Measurements from ENCODE around the gene POU3F1. TPM values are rescaled to one million over a fixed set of nuclear protein-coding genes. Genes with fewer than 3 reads are reported as not detected.

The POU3F1 gene
- total and polyA plus RNA-seq, 4 donors: 0.04 to 0.20 (median 0.17) TPM

DNA sequence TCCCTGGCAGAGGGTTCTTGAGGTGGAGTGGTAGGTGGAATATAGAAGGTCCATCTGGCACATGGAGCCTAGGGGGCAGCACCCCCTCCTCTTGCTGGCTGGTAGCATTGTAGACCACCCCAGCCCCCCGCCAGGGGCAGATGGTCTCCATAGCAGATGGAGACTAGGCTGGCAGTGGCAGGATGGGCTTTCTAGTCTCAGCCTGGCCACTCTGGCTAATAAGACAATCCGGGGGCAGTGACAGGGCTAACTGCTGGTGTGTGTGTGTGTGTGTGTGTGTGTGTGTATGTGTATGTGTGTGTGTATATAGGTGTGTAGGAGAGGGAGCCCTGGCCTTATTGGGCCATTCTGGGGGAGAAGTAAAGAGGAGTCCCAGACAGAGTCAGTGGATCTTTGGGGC, 17.9 kb downstream of the POU3F1 start:
- H3K4me3 ChIP-seq: no peak overlapping the region
- H3K27ac ChIP-seq (ENCODE audit: low read depth in 1 of 2, low read length in 1 of 2): no peak overlapping the region
- 81 to 85% methylated on average over 2 of the region's 2 CpGs for WGBS, 2 donors
- peaks cover 10 to 17% (median 12%) of the 10 kb centered on the region in 4 donors for H3K36me3 ChIP-seq (ENCODE audit: control insufficient read depth in 4 of 4, insufficient read depth in 4 of 4, low read length in 4 of 4)
- no peaks in the 10 kb centered on the region for H3K27me3 ChIP-seq (ENCODE audit: control insufficient read depth in 3 of 3, insufficient read depth in 3 of 3, low read length in 2 of 3)
- H3K9ac ChIP-seq (ENCODE audit: insufficient read depth in 1 of 2, low read length in 2 of 2): no peak overlapping the region
- peaks cover 2 to 30% (median 11%) of the 10 kb centered on the region in 5 donors for H3K4me1 ChIP-seq (ENCODE audit: control insufficient read depth in 5 of 5, insufficient read depth in 5 of 5, low read length in 5 of 5)
- no peak for ATAC-seq (ENCODE audit: insufficient read depth, low FRiP score)
- no peak for DNase-seq
- no peaks in the 10 kb centered on the region for H3K9me3 ChIP-seq (ENCODE audit: control insufficient read depth in 4 of 4, insufficient read depth in 3 of 4, low read length in 3 of 4)
- TF ChIP-seq, protein P1, sequence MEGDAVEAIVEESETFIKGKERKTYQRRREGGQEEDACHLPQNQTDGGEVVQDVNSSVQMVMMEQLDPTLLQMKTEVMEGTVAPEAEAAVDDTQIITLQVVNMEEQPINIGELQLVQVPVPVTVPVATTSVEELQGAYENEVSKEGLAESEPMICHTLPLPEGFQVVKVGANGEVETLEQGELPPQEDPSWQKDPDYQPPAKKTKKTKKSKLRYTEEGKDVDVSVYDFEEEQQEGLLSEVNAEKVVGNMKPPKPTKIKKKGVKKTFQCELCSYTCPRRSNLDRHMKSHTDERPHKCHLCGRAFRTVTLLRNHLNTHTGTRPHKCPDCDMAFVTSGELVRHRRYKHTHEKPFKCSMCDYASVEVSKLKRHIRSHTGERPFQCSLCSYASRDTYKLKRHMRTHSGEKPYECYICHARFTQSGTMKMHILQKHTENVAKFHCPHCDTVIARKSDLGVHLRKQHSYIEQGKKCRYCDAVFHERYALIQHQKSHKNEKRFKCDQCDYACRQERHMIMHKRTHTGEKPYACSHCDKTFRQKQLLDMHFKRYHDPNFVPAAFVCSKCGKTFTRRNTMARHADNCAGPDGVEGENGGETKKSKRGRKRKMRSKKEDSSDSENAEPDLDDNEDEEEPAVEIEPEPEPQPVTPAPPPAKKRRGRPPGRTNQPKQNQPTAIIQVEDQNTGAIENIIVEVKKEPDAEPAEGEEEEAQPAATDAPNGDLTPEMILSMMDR (IDR thresholded peaks at IDR 0.05; ENCODE audit: control extremely low read depth, extremely low read depth): no peak

DNA sequence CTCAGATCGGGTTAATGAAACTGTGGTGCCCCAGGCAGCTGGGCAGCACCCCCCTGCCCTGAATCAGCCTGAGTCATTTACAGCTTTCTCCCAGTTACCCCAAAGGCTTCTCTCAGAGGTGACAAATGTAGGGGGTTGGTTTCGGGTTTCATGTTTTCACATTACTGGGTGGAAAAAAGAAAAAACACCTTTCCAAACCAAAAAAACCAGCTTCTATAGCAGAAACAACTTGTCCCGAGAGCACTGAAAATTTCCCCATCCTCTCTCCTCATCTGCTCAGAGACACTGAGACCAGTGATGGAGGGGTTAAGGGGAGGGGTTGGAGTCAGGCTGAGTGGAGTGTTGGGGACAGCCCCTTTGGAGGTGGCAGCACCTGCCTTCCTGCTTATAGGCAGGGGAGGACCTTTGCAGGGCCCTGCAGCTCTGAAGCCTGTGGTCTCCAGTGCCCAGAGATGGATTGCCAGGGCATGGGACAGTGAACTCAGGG, 18.4 kb downstream of the POU3F1 start:
- H3K4me3 ChIP-seq: no peak overlapping the region
- 67 to 73% methylated on average over 3 of the region's 3 CpGs for WGBS, 2 donors
- H3K36me3 ChIP-seq (ENCODE audit: control insufficient read depth in 4 of 4, insufficient read depth in 4 of 4, low read length in 4 of 4): peaks cover 12 to 18% (median 16%) of the 10 kb centered on the region in 4 donors
- TF ChIP-seq, protein P1 (IDR thresholded peaks at IDR 0.05; ENCODE audit: control extremely low read depth, extremely low read depth): no peak
- no peak overlapping the region for H3K9ac ChIP-seq (ENCODE audit: insufficient read depth in 1 of 2, low read length in 2 of 2)
- no peaks in the 10 kb centered on the region for H3K9me3 ChIP-seq (ENCODE audit: control insufficient read depth in 4 of 4, insufficient read depth in 3 of 4, low read length in 3 of 4)
- H3K27ac ChIP-seq (ENCODE audit: low read depth in 1 of 2, low read length in 1 of 2): no peak overlapping the region
- H3K27me3 ChIP-seq (ENCODE audit: control insufficient read depth in 3 of 3, insufficient read depth in 3 of 3, low read length in 2 of 3): no peaks in the 10 kb centered on the region
- ATAC-seq (ENCODE audit: insufficient read depth, low FRiP score) (no peak), DNase-seq (no peak)
- peaks cover 2 to 30% (median 11%) of the 10 kb centered on the region in 5 donors for H3K4me1 ChIP-seq (ENCODE audit: control insufficient read depth in 5 of 5, insufficient read depth in 5 of 5, low read length in 5 of 5)

DNA sequence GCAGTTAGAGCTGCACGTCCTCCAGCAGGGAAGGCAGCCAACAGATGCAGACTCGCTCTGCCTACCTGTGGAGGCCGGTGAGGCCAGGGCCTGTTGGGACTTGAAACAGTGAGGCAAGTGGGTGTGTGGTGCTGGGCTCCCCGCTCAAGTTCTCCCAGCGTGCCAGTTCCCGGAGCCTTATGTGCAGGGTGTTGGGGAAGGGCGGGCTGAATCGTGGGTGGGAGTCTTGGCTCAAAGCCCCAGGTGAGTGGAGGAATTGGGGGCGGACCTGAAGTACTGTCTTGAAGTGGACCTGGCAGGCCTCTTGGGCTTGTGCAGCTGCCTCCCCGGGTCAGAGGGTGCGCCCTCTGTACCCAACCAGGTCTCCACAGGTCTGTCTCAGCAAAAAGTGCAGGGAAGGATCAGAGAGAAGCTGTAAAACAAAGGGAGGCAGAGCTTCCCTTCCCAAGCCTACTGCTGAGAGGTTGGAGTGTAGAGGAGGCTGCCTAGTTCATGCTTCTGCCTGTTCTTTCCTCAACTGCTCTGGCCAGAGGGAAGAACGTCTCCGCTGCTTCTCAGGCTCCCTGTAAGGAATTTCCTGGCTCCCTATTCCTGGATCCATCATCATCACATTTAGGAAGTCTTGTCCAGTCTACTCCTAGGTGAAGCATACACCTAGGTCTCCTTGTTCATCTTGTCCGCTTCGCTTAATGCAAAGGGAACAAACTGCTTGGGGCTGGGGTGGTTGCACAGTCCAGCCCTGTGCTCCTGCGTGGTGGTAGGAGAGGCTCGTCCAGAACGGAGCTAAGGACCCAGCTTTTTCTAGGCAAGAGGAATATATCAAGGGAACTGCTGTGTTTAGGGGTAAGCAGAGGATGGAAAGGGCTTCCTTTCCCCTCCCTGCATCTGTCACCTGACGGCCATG, 19.1 kb downstream of the POU3F1 start:
- no peaks in the 10 kb centered on the region for H3K9me3 ChIP-seq (ENCODE audit: control insufficient read depth in 4 of 4, insufficient read depth in 3 of 4, low read length in 3 of 4)
- H3K9ac ChIP-seq (ENCODE audit: insufficient read depth in 1 of 2, low read length in 2 of 2): no peak overlapping the region
- TF ChIP-seq, protein P1 (IDR thresholded peaks at IDR 0.05; ENCODE audit: control extremely low read depth, extremely low read depth): no peak
- H3K27ac ChIP-seq (ENCODE audit: low read depth in 1 of 2, low read length in 1 of 2): no peak overlapping the region
- H3K36me3 ChIP-seq (ENCODE audit: control insufficient read depth in 4 of 4, insufficient read depth in 4 of 4, low read length in 4 of 4): peaks cover 12 to 25% (median 21%) of the 10 kb centered on the region in 4 donors
- WGBS, 2 donors: 74 to 84% methylated on average over 19 of the region's 19 CpGs
- H3K4me3 ChIP-seq: no peak overlapping the region
- DNase-seq (peak in 1 of 3 donors; percentile 40), ATAC-seq (ENCODE audit: insufficient read depth, low FRiP score) (no peak)
- H3K27me3 ChIP-seq (ENCODE audit: control insufficient read depth in 3 of 3, insufficient read depth in 3 of 3, low read length in 2 of 3): no peaks in the 10 kb centered on the region
- peaks cover 2 to 30% (median 11%) of the 10 kb centered on the region in 5 donors for H3K4me1 ChIP-seq (ENCODE audit: control insufficient read depth in 5 of 5, insufficient read depth in 5 of 5, low read length in 5 of 5)

Measured in lung (tissue), 12 donors.